GM12878 (cell line): Measurements from ENCODE around the gene CAPN10.

Experiments
- SRF ChIP-seq, 2 experiments: IDR thresholded peaks; 2 replicates each; pipeline ENCODE4 v1.6.1; 2011; ENCODE audit warnings: low read depth in 2 of 2, low read length in 2 of 2, mild to moderate bottlenecking in 1 of 2, moderate library complexity in 1 of 2
- ZBED1 ChIP-seq: IDR thresholded peaks from 2 replicates; pipeline ENCODE4 v1.6.1; 2016; ENCODE audit warnings: borderline replicate concordance
- TF ChIP-seq, protein P1 (sequence below), 3 experiments: IDR thresholded peaks in 2 of 3; conservative IDR thresholded peaks in 1 of 3; 2 replicates each; pipeline ENCODE4 v1.5.1; 2011; ENCODE audit warnings: low read depth in 3 of 3, low read length in 3 of 3, mild to moderate bottlenecking in 3 of 3, control low read depth in 2 of 3, moderate library complexity in 2 of 3, inconsistent platforms in 1 of 3, mixed read lengths in 1 of 3; ENCODE audit not compliant: control insufficient read depth in 2 of 3, insufficient read depth in 1 of 3; ENCODE audit errors: extremely low read depth in 1 of 3

- TF ChIP-seq ZBED1, result no peak
- TF ChIP-seq, protein P1, sequence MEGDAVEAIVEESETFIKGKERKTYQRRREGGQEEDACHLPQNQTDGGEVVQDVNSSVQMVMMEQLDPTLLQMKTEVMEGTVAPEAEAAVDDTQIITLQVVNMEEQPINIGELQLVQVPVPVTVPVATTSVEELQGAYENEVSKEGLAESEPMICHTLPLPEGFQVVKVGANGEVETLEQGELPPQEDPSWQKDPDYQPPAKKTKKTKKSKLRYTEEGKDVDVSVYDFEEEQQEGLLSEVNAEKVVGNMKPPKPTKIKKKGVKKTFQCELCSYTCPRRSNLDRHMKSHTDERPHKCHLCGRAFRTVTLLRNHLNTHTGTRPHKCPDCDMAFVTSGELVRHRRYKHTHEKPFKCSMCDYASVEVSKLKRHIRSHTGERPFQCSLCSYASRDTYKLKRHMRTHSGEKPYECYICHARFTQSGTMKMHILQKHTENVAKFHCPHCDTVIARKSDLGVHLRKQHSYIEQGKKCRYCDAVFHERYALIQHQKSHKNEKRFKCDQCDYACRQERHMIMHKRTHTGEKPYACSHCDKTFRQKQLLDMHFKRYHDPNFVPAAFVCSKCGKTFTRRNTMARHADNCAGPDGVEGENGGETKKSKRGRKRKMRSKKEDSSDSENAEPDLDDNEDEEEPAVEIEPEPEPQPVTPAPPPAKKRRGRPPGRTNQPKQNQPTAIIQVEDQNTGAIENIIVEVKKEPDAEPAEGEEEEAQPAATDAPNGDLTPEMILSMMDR (IDR thresholded peaks at IDR 0.05 in 2 of 3, conservative IDR thresholded peaks at IDR 0.05 in 1 of 3; ENCODE audit: control insufficient read depth in 2 of 3, extremely low read depth in 1 of 3, insufficient read depth in 1 of 3, low read depth in 3 of 3, low read length in 3 of 3), result no peak
- TF ChIP-seq SRF (IDR thresholded peaks at IDR 0.05; ENCODE audit: low read depth in 2 of 2, low read length in 2 of 2), result no peak
Measured at GRCh38 chr2:240589850-240590525, 3.5 kb downstream of the CAPN10 start.
